RKO (cell line): ENCODE measurements around the gene F10.

Experiments used
- DNase-seq: peaks from one replicate; pipeline ENCODE4 v3.0.0-alpha.2; 2016; ENCODE audit warnings: low spot score

F10 gene

GRCh38 chr13:113086991-113087922 is 35.3 kb upstream of the F10 start:
- no peak for DNase-seq

GRCh38 chr13:113087923-113088690 is 34.5 kb upstream of the F10 start:
- DNase-seq, result no peak

GRCh38 chr13:113088691-113089020 is 33.9 kb upstream of the F10 start:
- no peak for DNase-seq

- DNase-seq, result no peak
Observed at GRCh38 chr13:113089693-113090414, 32.7 kb upstream of the F10 start.

DNA sequence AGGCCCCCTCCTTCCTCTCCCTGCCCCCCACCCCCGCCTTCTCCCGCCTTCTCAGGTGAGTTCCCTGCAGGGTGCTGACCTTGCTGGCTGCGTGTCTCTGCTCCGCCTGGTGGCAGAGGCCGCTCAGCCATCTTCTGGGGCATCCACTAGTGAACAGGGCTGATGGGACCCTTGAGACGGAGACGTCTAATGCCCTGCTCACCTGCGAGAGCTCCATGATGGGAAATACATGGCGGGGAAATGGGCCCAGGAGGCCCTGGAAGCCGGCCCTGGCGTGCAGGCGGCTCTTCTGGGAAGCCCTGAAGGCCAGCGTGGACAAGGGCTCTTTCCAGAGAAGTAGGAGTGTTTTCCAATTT is 32.2 kb upstream of the F10 start:
- DNase-seq, result no peak

DNA sequence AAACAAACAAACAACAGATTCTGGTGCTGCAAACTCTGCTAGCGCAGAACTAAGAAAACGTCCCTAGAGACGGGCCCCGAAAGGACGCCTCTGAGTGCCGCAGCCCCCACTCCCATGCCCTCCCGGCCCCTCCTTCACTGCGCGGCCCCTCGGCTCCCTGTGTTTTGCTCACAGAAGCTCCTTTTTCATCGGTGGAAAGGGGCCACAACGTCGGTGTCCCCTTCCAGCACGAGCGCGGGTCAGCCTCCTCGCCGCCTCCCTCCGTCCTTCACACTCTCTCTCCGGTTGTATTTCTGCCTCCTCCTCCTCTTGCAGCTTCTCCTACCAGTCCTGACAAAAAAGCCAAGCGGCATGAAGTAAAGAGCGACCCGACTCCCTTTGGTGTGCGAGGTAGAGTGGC is 31.8 kb upstream of the F10 start:
- no peak for DNase-seq

DNA sequence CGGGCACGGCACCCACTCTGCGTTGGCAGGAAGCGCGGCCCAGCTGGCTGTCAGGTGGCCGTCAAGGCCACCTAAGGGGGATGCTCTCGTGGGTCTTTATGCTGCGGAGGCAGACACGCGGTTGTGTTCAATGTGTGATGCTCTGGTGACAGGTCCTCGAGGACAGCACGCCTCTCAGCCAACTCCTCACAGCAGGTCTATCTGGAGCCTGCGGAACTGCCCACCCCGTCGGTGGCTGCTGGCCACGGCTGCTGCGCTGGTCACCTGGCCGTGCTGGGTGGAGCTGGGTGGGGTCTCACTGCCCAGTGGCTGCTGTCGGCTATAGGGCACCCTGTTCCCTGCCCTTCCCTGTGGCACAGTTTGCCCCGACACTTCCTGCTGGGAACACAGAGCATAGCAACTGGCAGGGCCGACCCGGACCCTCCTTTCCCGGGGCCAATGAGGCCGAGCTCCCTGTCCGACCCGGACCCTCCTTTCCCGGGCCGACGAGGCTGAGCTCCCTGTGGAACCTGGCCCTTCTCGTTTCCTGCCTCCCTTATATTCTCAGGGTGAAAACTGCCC is 31.3 kb upstream of the F10 start:
- no peak for DNase-seq

DNA sequence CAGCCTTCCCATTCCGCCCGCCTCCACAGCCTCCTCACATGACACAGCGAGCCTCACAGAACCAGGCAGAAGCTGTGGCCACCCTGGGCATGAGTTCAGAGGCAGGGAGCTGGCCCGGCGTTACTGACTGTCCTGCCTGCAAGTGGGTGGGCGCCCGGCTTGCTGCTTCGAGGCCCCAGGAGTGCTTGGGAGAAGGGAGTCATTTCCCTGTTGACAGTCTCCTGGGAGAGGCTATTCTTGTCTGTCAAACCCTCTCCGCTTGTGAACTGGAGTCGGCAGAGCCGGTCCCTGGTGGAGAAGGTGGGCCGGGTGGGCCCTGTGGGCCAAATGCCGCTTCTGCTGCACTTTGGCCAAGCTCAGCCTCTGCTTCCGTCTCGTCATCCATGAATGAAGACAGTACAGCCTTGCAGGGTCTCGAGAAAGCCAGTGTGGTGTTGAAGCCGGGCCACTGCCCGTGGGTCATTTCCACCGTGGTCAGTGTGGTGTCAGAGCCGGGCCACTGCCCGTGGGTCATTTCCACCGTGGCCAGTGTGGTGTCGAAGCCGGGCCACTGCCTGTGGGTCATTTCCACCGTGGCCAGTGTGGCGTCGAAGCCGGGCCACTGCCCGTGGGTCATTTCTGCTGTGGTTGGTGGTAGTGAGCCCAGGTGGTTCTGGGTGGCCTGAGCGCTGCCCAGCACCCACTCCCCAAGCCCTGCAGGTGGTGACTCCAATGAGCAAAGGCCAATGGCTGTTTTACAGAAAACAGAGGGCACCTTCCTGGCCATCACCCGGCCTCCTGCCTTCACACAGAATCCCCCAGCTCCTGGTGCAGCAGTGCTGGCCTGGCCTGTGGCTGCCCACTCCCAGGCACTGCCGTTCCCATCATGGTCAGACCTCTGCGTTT is 30.5 kb upstream of the F10 start:
- no peak for DNase-seq

- DNase-seq, result no peak
Observed at GRCh38 chr13:113092776-113093579, 29.6 kb upstream of the F10 start.

DNA sequence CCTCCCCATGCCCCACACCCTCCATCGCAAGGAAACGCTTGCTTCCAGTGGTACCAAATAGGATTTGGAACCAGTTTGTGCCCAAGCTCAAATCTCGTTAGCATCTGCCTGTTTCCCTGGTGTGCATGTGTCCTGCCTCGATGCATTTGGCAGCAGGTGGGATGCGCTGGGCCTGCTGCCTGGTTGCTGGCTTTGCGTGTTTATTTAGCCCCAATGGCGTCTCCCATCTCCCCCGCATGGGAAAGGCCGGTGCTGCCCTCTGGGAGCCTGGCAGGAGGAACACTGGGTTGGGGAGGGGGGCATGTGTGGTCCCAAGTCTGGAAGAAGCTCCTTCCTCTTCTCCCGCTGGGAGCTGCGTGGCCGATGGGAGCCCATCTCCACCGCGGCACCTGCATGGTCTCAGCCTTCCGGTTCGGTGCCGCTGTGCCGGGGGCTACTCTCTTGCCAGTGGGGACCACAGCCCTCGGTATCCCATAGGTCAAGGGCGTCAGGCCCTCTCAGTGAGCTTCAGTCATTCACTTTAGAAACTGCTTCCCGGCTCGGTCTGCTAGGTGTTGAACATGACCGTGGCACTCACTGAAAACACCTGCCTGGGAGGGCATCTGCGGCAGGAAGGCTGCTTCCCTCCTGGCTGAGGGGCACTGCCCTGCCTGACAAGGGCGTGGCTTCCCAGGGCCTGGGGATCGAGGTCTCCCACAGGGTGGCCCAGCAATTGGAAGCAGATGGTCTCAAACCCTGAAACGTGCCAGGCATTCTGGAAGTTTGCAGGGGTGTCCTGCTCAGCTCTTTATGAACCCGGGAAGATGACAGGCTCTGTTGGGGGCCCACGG is 28.8 kb upstream of the F10 start:
- no peak for DNase-seq

GRCh38 chr13:113094410-113094800 is 28.2 kb upstream of the F10 start:
- DNase-seq, result no peak

- DNase-seq, result no peak
Observed at GRCh38 chr13:113095146-113096051, 27.2 kb upstream of the F10 start.

DNA sequence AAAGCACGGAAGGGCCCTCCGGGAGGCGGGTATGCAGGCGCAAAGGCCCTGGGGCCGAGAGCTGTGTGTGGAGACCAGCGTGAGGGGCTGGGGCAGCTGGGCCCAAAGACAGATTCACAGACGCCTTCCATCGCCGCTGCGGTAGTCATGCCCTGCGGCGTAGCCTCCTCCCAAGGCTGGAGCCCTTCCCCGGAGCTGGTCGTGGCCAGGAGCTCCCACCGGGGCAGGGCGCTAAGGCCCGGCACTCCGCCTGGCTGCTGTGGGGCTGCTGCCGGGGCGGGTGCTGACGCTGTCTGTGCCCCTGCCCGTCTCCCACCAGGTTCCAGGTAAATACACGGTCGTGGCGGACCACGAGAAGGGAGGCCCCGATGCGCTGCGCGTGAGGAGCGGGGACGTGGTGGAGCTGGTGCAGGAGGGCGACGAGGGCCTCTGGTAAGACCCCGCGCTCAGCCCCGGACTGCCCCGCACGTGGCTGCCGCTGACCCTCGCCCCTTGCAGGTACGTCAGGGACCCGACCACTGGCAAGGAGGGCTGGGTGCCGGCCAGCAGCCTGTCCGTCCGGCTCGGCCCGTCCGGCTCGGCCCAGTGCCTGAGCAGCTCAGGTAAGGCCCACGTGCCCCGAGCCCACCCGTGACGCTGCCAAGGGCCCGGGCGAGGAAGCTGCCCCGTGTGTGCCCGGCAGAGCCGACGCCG is 26.4 kb upstream of the F10 start:
- no peak for DNase-seq

DNA sequence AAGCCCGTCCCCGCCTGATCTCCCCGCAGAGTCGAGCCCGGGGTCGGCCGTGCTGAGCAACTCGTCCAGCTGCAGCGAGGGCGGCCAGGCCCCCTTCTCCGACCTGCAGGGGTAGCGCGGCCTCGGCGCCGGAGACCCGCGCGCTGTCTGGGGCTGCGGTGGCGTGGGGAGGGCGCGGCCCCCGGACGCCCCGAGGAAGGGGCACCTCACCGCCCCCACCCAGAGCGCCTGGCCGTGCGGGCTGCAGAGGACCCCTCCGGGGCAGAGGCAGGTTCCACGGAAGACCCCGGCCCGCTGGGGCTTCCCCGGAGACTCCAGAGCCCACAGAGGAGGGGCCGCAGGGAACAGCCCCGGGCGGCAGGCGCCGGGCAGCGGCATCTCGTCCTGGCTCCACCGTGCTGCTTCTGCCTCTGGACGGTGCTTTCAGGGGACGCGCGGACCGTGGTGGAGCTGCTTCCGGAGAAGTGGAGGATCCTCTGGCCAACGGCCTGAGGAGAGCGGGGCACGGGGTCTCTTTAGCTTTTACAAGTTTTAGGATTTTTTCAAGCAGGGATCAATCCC is 25.8 kb upstream of the F10 start:
- DNase-seq, result no peak

GRCh38 chr13:113097651-113098050 is 24.9 kb upstream of the F10 start:
- no peak for DNase-seq

DNA sequence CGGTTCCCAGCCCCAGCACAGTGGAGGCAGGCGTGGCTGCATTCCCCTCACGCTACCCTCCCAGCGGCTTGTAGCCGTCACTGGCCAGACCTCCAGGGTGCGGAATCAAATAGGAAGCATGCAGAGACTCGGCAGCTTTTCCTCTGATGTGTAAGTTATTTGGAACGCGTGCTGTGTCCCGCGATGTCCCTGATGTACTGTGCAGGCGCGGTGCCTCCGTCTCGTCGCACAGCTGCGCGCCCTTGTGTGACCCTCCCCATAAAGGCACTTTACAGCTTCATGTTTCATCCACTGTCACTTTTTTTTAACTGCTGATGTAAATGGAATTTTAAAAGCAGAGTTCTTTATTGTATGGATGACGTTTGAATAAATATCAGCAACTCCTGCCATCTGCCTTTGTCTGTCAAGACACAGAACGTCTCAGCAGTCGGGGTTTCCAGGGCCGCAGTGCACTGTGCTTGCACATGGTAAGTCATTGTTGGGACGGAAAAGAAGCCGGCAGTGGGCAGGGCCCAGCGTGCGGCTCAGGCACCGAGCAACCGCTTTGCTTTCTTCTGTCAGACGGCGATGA is 24.4 kb upstream of the F10 start:
- no peak for DNase-seq

- no peak for DNase-seq
Observed at GRCh38 chr13:113099142-113099541, 23.5 kb upstream of the F10 start.
